ENCODE data around the gene ADARB1.

Gene ADARB1

DNA sequence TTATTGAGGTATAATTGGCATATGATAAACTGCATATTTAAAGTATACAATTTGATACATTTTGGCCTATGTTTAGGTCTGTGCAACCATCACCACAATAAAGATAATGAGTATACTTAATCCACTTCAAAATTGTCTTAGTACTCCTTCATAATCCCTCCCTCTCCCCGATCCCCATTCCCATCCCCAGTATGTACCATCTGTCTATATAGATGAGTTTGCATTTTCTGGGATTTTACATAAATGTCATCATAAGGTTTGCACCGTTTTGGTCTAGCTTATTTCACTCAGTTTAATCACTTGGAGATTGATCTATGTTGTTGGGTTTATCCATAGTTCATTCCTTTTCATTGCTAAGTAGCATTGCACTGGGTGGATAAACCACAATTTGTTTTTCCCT, 139.0 kb downstream of the ADARB1 start:
- DNase-seq (ENCODE audit: low read depth), result no peak
- no peak overlapping the region for H3K4me3 ChIP-seq (ENCODE audit: low read depth, low read length)
- in situ Hi-C loops (cut with HindIII; ENCODE audit: low sequenced_read_pairs), result no loop called here
- TF ChIP-seq, protein P1, sequence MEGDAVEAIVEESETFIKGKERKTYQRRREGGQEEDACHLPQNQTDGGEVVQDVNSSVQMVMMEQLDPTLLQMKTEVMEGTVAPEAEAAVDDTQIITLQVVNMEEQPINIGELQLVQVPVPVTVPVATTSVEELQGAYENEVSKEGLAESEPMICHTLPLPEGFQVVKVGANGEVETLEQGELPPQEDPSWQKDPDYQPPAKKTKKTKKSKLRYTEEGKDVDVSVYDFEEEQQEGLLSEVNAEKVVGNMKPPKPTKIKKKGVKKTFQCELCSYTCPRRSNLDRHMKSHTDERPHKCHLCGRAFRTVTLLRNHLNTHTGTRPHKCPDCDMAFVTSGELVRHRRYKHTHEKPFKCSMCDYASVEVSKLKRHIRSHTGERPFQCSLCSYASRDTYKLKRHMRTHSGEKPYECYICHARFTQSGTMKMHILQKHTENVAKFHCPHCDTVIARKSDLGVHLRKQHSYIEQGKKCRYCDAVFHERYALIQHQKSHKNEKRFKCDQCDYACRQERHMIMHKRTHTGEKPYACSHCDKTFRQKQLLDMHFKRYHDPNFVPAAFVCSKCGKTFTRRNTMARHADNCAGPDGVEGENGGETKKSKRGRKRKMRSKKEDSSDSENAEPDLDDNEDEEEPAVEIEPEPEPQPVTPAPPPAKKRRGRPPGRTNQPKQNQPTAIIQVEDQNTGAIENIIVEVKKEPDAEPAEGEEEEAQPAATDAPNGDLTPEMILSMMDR (IDR thresholded peaks at IDR 0.05; ENCODE audit: low read depth, low read length, missing control alignments), result no peak

DNA sequence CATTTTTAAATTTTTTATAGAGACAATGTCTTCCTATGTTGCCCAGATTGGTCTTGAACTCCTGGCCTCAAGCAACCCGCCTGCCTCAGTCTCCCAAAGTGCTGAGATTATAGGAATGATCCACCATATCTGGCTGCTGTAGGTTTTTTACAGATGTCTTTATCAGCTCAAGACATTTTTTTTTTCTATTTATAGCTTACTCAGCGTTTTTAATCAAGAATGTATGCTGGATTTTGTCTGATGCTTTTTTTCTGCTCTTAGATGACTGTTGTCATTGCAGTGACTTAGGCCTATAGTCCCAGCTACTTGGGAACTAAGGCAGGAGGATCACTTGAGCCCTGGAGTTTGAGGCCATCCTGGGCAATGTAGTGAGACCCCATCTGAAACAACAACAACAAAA, 140.8 kb downstream of the ADARB1 start:
- in situ Hi-C loops (cut with HindIII; ENCODE audit: low sequenced_read_pairs), result no loop called here
- H3K4me3 ChIP-seq (ENCODE audit: low read depth, low read length), result no peak overlapping the region
- TF ChIP-seq, protein P1 (IDR thresholded peaks at IDR 0.05; ENCODE audit: low read depth, low read length, missing control alignments), result no peak
- no peak for DNase-seq (ENCODE audit: low read depth)

DNA sequence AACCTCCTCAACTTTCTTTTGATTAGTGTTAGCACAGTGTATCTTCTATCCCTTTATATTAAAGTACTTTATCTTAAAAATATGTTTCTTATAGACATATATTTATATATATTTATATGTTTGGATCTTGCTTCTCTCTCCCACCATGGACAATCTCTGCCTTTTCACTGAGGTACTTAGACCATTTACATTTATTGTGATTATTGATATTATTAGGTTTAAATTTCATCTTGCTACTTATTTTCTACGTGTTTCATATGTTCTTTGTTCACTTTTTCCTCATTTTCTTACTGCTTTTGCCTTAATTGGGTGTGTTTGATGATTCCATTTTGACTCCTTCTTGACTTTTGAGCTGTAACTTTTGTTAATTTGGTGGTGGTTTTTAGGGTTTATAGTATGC, 142.6 kb downstream of the ADARB1 start:
- TF ChIP-seq, protein P1 (IDR thresholded peaks at IDR 0.05; ENCODE audit: low read depth, low read length, missing control alignments), result no peak
- H3K4me3 ChIP-seq (ENCODE audit: low read depth, low read length), result no peak overlapping the region
- DNase-seq (ENCODE audit: low read depth), result no peak
- in situ Hi-C loops (cut with HindIII; ENCODE audit: low sequenced_read_pairs), result no loop called here

DNA sequence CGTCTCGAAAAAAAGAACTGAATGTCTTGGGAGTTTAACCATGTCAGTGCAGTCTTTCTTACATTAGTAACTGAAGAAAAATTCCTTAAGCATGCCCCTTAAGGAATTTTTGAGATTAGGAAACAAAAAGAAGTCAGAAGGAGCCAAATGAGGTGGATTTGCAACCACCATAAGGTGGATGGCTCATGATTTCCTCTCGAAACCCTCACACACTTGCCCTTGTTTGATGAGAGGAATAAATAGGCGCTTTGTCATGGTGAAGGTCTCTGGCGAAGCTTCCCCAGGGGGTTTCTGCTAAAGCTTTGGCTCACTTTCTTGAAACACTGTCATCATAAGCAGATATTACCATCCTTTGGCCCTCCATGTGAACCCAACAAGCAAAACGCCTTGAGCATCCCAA, 145.1 kb downstream of the ADARB1 start:
- TF ChIP-seq, protein P1 (IDR thresholded peaks at IDR 0.05; ENCODE audit: low read depth, low read length, missing control alignments), result no peak
- no peak overlapping the region for H3K4me3 ChIP-seq (ENCODE audit: low read depth, low read length)
- DNase-seq (ENCODE audit: low read depth), result no peak
- in situ Hi-C loops (cut with HindIII; ENCODE audit: low sequenced_read_pairs), result no loop called here

DNA sequence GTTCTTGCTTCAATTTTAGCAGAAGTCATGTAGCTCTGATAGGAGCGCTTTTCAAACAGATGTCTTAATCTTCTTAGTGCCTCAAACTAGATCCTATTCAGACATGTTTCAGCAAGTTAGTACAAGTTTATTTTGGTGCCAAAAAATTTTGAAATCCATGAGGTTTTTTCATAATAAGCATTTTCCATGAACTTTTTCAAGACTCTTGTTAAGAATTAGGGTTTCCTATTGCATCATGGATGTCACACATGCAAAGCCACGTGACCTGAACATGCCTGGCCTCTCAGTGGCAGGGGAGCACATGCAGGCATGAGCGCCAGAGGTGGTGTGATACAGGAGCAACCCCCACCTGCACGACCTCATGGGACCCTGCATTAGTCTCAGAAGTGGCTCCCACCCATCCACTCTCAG, 145.7 kb downstream of the ADARB1 start:
- in situ Hi-C loops (cut with HindIII; ENCODE audit: low sequenced_read_pairs), result no loop called here
- TF ChIP-seq, protein P1 (IDR thresholded peaks at IDR 0.05; ENCODE audit: low read depth, low read length, missing control alignments), result no peak
- no peak overlapping the region for H3K4me3 ChIP-seq (ENCODE audit: low read depth, low read length)
- no peak for DNase-seq (ENCODE audit: low read depth)

DNA sequence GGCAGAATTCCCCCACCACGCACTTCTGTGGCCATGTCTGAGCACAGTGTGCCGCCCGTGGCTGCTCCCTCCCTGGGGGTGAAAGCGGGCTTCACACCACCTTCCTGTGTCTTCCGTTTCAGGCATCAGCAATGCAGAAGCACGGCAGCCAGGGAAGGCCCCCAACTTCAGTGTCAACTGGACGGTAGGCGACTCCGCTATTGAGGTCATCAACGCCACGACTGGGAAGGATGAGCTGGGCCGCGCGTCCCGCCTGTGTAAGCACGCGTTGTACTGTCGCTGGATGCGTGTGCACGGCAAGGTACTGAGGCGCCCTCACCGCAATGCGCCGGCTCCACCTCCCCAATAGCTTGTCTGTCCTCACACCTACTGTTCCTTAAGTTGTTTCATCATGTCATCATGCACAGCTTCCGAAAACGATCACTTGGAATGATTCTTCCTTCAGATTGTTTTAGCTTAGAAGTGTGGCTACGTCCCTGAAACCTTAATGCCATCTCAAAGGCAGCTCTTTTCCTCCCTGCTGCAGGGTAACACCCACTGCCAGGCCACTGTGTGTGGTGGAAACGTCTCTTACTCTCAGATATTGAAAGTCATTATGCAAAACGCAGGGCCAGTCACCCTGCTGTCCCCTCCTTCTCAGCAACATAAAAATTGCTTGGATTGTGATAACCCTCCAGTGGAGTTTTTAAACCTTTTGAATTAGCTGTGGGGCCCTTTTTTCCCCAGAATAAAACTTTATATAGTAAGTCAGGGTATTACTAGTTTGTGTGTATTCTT, 146.5 kb downstream of the ADARB1 start:
- TF ChIP-seq, protein P1 (IDR thresholded peaks at IDR 0.05; ENCODE audit: low read depth, low read length, missing control alignments), result no peak
- no peak overlapping the region for H3K4me3 ChIP-seq (ENCODE audit: low read depth, low read length)
- DNase-seq (ENCODE audit: low read depth), result no peak
- in situ Hi-C loops (cut with HindIII; ENCODE audit: low sequenced_read_pairs), result no loop called here

All from astrocyte of the cerebellum (primary cell).